Measurements from ENCODE around the gene AKAP6.

Gene AKAP6

DNA sequence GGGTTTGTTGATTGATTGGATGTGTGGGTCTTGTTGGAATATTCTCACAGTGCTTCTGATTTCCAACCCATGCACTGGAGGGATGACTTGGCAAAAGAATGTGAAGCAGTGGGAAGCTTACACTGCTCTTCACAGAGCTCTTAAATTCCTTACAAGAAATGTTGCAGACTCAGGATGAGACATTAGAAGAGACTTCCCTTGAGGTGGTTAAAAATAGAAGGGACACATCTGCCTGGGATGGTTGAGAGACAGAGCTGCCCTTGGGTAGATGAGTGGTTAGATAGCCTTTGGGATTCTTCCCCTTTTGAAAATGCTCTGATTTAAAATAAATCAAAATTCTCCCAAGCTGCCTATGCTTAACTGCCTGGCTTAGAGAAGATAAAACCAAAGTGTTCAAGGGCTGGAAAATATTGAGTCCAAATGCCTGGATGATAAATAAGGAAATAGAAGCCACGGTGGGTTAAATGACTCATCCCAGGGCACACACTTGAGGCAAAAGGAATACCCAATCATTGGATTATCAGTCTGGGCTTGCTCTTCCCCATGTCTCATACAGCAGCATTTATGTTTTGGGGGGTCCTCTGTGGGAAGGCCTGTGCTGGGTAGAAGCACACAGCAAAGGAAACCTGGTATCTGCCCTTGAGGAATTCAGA is 264.3 kb downstream of the AKAP6 start:
- no peak for DNase-seq

DNA sequence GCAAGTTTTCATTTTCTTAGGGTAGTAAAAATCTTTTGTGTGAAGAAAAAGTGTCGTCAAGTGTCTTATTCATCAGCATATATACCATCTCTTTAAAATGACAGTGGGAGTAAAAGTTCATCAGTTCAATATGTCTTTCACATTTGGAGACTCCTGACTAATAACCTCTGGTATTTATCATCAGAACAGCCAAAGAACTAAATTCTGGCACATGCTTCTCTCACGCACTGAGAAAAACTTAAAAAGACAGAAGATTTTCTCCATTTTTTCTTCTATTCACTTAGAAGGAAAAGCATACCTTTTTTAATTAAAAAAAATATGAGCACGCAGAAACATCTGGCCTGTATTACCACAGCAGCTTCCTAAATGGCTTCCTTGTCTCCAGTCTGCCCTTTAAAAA is 265.7 kb downstream of the AKAP6 start:
- DNase-seq: no peak

DNA sequence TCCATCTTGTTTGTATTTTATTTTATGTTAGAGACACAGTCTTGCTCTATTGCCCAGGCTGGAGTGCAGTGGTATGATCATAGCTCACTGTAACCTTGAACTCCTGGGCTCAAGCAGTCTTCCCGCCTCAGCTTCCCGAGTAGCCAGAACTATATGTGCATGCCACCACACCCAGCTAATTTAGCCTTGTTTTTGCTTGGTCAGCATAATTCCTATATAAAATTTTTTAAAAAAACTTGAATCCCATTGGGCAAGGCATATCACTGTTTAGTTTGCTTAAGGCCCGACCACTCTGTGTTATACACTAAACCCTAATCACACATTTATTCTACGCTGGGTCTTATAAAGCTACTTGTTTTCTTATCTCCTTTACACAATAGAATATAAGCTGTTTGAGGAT is 266.4 kb downstream of the AKAP6 start:
- DNase-seq: no peak

DNA sequence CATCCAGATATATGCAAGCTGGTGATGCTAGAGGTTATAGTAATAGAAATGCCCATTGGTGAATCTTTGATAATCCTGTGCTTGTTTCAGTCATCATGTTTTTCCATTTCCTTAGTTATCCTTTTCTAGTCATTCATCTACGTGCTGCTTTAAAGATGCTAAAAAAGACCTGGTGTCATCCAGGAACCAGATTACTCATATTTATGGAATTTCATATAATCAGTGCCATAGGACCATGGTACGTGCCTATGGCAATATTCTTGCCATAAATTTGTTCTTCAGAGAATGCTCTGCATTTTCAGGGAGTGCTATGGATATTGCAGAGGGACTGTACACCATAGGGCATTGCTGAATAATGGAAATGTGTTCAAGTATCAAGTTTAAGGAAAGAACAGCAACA is 267.3 kb downstream of the AKAP6 start:
- DNase-seq: no peak

DNA sequence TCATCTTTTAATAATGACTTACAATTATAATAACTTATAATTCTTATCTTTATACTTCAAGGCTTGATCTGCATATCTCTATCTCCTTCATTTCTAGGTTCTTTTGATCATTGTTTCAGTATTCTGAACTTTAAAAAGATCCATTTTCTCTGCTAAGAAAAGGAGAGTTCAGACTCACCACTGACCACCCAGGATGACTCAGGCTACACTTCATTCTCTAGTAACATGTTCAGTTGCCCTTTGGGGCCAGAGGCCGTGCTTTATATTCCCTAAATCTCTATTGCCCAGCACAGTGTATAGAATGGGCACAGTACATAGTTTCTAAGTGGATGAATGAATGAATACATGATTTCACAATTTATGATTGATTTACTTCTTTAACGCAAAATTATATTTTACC is 268.7 kb downstream of the AKAP6 start:
- DNase-seq: no peak

DNA sequence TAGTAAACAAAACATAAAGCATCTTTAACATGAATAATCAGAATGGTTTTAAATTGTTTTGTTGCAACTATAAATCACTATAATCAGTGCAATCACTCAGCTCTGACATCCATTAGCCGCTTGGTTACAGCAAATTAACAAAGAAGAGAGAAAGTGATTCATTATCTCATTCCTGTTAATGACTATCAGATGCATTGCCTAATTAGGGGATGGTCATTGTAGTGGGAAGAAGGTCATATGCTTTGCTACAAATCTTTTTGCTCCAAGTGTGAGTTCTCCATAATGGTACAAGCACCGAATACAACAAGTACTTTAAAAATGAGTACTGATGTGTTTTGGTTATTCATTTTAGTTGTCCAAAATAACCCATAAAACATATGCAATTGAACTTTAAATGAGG is 272.0 kb downstream of the AKAP6 start:
- no peak for DNase-seq

DNA sequence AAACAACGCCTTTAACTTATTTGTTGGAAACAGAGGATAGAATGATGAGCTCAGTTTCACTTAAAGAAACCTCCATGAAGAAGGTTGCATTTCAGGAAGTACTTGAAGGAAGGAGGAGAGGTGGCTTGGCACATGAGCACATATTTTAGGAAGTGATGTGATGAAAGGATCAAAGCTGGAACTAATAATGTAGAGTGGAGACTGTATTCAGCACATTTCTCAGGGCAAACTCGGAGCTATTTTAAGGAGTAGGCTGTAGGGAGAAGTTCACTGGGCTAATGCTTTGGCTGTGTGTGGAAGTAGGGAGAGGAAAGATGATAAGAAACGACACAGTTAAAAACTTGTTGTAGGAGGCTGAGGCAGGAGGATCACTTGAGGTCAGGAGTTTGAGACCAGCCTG is 272.8 kb downstream of the AKAP6 start:
- DNase-seq: no peak

DNA sequence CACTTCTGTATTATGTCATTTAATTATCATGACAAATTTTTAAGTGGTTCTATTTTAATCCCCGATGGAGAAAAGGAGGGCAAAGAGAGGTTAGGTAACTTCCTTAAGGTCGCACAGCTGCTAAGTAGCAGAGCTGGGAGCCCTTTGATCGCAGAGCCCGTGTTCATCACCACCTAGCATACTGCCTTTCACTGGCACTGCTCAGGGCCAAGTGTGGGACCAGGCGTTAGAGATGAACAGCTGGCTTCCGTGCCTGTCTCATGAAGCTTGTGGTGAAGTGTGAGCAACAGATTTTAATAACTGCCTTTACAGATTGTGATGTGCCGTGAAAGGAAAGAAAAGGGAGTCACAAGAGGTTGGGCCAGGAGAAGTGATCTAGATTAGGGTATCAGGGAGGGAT is 273.6 kb downstream of the AKAP6 start:
- DNase-seq: no peak

DNA sequence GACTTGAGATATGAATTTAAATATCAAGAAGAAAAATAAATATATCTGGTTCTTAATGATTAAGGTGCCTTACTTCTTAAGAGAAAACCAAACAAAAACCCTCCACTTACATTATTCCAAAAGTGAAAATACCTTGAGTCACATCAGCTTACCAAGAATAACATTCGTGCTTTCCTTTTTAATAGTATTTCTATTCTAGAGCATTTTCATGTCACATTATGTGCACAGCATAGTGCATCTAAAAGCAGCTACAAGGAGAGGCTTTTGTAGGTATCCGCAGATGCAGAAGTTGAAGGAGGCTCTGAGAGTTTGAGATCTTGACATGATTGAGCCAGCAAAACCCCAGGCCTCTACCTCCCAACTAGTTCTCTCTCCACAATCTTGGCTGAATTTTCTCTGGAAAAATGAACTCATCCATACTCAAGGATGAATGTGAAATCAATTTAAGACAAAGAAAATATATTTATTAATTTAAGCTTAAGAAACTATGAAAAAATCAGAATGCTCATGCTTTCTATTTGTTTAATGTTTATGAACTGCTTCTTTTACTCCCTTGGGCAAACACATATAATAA is 275.0 kb downstream of the AKAP6 start:
- DNase-seq: no peak

DNA sequence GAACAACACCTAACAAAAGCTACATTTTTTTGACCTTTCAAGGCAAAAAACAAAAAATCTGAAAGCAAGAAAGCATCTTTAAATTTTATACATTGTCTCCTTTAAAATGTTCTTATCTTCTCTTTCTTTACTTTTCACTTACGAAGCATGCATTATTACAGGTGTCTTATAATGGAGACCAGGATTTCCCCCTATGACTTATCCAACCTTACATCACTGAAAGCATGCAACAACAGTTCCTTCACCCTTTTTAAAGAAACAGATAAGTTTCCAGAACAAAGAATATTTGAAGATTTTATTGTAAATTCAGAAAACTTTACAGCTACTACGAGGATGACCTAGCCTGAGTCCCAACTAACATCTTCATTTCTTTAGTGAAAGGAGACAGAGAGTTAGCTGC is 277.2 kb downstream of the AKAP6 start:
- no peak for DNase-seq

DNA sequence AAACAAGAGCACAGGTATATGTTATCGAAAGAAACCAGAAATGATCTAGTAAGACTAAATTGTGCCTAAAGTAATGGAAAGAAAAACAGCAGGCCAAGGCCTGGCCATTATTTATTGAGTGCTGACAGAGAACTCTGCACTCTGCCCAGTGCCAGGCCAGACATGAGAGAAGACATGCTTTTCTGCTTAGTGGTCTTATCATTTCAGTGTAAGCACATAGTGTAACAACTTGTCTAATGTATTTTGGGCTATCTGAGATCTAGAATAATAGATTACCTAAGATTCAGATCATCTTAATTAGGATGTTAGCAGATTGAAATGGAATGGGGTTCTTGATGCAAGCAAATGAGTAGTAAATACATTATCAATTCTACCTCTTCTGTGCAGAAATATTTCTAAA is 278.3 kb downstream of the AKAP6 start:
- no peak for DNase-seq

DNA sequence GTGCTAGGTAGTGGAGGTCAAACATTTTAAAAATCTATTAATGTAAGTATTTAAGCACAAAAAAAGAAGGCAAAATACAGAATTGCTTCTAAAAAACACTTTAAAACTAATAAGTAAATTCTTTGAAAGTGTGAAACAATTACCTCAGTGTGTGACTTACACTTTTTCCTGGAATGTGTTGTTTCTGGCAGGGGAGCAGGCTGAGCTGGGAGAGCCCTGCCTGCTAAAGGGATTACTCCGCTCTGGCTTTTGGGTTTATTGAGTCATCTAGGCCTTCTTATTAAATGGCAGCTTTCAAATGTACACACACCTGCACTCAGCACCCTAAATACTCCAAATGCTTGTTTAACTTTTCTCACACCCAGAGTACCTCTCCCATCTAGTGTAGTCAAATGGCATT is 279.8 kb downstream of the AKAP6 start:
- no peak for DNase-seq

DNA sequence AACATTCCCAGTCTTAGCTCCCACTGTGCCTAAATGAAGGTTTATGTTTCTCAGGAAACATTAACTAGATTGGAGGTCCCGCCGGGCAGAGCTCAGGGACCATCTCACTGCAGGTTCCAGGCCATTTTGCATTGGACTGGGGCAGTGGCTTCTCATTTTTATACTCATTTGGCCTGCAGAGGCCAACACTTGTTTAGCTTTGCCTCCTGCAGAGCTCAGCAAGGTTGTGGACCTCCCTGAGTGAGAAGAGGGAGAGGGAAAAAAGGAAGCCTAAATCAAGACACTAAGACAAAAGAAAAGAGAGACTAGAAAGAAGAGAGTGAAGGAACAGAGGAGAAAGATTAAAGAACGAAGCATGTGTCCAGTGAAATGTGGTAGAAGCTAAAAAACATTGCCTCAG is 280.3 kb downstream of the AKAP6 start:
- DNase-seq: no peak

DNA sequence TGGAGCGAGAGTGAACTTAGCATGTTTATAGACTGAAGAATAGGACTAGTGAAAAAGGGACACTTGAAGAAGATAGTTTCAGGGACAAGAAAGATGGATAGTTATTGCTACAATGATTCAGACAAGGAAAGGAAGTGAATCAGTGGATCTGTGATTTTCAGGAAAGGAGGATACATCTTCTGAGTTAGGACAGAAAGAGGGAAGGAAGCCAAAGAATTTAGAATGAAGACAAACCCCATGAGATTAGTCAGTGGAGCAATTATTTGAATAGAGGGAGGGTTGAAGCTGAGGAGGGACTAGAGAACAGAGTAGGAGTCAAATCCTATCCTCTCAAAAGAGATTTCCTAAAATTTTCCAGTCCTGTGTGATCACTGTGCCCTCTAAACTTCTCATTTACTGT is 282.7 kb downstream of the AKAP6 start:
- no peak for DNase-seq

DNA sequence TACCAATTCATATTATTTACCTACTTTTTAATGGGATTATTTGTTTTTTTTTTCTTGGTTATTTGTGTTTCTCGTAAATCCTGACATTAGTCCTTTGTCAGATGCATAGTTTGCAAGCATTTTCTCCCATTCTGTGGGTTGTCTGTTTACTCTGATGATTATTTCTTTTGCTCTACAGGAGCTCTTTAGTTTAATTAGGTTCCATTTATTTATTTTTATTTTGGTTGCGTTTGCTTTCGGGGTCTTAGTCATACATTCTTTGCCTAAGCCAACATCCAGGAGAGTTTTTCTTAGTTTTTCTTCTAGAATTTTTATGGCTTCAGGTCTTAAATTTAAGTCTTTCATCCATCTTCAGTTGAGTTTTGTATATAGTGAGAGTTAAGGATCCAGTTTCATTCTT is 289.9 kb downstream of the AKAP6 start:
- DNase-seq: no peak

DNA sequence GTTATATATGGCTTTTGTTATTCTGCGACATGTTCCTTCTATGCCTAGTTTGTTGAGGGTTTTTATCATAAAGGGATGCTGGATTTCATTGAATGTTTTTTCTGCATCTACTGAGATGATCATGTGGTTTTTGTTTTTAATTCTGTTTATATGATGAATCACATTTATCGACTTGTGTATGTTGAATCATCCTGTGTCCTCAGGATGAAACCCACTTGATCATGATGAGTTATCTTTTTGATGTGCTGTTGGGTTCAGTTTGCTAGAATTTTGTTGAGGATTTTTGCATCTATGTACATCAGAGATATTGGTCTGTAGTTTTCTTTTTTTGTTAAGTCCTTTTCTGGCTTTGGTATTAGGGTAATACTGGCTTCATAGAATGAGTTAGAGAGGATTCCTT is 291.2 kb downstream of the AKAP6 start:
- DNase-seq: no peak

DNA sequence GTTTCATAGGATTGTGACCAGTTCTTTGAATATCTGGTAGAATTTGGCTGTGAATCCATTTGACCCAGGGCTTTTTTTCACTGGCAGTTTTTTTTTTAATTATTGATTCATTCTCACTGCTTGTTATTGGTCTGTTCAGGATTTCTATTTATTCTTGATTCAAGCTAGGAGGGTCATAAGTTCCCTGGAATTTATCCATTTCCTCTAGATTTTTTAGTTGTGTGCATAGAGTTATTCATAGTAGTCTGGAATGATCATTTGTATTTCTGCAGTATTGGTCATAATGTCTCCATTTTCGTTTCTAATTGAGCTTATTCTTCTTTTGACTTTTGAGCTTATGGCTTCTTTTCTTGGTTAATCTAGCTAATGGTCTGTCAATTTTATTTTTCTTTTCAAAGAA is 291.6 kb downstream of the AKAP6 start:
- no peak for DNase-seq

DNA sequence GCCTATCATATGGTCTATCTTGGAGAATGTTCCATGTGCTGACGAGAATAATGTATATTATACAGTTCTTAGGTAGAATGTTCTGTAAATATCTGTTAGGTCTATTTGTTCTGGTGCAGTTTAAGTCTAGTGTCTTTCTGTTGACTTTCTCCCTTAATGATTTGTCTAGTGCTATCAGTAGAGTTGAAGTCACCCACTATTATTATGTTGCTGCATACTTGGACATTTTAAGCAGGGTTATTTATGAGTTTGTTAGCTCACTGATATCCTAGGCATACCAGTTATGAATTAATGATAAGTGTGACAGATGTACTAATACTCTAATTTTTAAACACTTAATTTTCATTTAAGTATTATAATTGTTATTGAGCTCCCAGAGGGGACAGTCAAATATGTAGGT is 292.5 kb downstream of the AKAP6 start:
- no peak for DNase-seq

DNA sequence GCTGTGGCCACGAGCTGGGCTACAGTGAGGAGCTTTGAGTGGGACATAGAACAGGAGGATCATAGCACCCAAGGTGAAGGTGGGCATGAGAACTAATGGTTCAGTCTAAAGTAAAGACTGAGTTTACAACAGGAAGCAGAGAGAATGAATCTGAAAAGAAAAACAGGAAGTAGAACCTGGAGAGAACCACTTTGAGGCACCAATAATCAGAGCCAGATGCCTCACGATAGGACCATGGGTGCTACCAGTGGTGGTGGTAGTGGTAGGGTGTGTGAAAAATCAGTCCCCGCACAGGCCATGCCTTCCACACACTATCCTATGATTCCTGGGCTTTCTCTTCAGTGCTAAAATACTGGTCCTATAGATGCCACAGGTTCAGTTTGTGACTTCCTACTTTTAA is 293.6 kb downstream of the AKAP6 start:
- DNase-seq: no peak

DNA sequence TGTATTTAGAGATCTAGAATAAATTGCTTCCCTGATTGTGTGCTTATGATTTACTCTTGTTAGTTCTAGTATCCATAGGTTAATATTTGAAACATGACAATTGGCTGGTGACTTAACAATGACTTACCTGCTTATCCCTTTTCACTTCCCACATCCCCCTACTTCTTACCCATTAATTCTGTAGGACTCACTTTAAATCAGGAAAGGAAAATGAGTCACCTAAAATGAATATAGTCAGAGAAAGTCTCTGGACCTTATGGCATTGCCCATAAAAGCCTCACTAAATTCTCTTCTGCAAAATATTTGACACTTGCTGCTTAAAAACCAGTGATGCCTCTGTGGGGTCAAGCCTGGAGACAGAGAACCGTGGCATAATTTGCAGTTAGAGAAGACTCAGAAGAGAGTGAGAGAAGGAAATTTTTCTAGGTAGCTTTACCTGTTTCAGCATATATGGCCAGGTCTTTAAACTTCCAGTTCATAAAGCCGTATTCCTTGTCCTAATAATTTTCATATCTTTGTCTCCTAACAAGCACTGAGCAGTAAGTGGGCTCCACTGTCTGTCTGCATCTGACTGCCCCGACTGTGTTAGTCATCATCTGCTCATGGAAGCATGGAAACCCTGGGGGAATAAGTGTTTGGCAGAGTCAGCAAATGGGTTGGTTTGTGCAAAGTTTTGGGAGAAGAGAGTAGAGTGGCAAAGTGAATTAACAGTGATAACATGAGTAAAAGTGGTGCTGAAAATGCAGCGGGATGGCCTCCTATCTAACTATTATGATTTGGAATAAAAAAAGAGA is 294.4 kb downstream of the AKAP6 start:
- DNase-seq: no peak

DNA sequence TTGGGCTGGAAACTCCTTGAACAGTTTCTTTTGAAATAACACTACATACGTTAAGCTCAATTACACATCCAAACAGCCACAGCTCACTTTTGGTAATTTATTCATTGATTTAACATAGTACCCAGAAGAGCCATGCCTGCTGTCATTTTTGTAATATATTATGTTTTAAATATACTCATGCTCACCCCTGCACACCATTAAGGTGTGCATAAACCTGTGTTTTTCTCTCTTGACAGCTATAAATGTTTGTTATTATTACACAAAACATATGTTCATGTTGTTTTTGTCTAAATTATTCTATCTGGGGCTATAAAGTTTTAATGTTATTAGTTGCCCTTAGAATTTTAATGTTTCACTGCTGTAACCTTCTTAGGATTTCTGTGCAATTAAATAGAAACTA is 296.1 kb downstream of the AKAP6 start:
- no peak for DNase-seq

DNA sequence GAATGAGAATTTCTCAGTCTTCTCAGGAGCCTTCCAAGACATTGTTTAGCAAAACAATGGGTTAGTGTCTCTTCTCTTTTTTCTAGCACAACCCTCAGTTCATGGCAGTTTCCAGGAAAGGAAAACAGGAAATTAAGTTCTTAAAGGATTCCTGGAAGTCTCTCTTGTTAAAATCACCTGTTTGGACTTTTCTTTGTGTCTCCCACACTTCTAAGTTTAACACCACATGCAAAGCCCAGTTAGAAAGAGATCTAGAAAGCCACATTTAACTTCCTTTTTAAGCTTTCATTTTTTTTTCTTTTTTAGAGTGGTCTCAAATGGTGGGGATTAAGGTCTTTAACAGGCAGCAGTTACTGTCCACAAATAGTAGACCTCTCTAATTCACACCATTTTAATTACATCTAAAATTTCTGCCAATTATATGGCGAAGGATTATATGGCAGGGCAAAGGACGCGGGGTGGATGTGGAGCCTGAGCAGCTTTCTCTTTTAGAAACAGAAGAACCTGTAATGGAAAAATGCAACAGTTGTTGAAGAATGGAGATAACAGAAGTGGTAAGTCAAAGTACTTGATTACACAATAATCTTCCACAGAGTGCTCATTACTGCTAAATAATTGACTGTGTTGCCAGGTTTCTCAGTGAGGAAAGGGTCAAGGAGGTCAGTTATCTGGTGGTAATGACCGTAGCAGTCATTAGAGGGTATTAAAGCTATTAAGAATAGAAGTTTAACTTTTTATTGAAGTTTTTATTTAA is 298.6 kb downstream of the AKAP6 start:
- no peak for DNase-seq

DNA sequence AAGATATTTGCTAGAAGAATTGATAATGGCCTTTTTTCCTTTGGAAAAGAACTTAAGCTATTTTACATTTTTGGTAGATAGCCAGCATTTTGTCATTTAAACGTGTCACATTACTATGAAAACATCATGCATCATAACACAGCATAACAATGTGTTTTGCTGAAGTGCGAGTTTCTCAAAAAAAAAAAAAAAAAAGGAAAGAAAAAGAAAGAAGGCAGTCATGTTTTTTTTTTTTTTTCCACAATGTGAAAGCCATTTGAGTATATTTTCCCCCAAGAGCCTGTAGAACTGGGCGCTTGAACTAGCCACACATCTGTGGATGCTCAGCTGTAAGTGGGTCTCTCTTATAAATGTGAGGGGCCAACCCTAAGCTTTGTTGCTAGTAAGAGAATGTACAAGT is 300.1 kb downstream of the AKAP6 start:
- no peak for DNase-seq

DNA sequence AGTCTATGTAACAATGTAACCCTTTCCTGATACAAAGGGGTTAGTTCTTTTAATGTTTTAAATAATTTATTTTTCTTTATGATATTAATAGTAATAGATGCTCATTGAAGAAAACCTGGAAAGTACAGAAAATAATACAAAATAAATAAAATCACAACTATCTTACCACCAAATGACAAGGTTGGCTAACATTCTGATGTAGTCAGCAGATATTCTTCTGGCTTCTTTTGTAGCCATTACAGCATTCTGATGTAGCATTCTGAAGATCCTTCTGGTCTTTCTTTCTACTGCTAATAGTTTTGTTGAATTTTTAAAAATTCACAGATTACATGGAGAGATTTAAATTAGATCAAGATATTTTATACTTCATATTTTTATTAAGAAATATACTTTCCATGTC is 301.6 kb downstream of the AKAP6 start:
- DNase-seq: no peak
